Activated CD4-positive, alpha-beta memory T cell treated with anti-CD3 and anti-CD28 coated beads for 36 hours (primary cell): ENCODE results near the gene GBP1. TPM values are rescaled to one million over a fixed set of nuclear protein-coding genes. Genes with fewer than 3 reads are reported as not detected.

Source experiments
- CTCF ChIA-PET: fragments of 350-600 bp; sonication (Branson Sonifier 250); formaldehyde crosslinking; loops from one replicate; lab custom pipeline; 2021; ENCODE audit warnings: antibody characterized with exemption, inconsistent platforms; lab: Charles Lee
- POLR2A ChIA-PET: fragments of 350-600 bp; sonication (Branson Sonifier 250); formaldehyde crosslinking; loops from one replicate; lab custom pipeline; 2021; ENCODE audit warnings: antibody characterized with exemption; lab: Charles Lee
- DNase-seq: peaks from one replicate; pipeline ENCODE4 v3.0.0-alpha.2; 2020
- H3K27ac Mint-ChIP-seq: one replicate; pipeline ENCODE4 v1.8.0; 2021; ENCODE audit warnings: mixed read lengths
- H3K27me3 Mint-ChIP-seq: one replicate; pipeline ENCODE4 v1.8.0; 2021; ENCODE audit warnings: mixed read lengths
- H3K36me3 Mint-ChIP-seq: one replicate; pipeline ENCODE4 v1.8.0; 2021; ENCODE audit warnings: mixed read lengths
- H3K4me1 Mint-ChIP-seq: one replicate; pipeline ENCODE4 v1.8.0; 2021; ENCODE audit warnings: low read depth, mixed read lengths
- H3K4me3 Mint-ChIP-seq: one replicate; pipeline ENCODE4 v1.8.0; 2021; ENCODE audit warnings: mild to moderate bottlenecking, mixed read lengths
- H3K9me3 Mint-ChIP-seq: one replicate; pipeline ENCODE4 v1.8.0; 2021; ENCODE audit warnings: mixed read lengths
- intact Hi-C: fragments of 100-400 bp; cut with micrococcal nuclease; formaldehyde crosslinking; loops from one replicate; pipeline ENCODE4 v1.15.1; 2023
- total RNA-seq, 2 experiments: library from RNA; stranded (reverse); gene quantifications; one replicate each; pipeline ENCODE4 v1.2.3, GENCODE V29; 2021

Gene GBP1, protein sequence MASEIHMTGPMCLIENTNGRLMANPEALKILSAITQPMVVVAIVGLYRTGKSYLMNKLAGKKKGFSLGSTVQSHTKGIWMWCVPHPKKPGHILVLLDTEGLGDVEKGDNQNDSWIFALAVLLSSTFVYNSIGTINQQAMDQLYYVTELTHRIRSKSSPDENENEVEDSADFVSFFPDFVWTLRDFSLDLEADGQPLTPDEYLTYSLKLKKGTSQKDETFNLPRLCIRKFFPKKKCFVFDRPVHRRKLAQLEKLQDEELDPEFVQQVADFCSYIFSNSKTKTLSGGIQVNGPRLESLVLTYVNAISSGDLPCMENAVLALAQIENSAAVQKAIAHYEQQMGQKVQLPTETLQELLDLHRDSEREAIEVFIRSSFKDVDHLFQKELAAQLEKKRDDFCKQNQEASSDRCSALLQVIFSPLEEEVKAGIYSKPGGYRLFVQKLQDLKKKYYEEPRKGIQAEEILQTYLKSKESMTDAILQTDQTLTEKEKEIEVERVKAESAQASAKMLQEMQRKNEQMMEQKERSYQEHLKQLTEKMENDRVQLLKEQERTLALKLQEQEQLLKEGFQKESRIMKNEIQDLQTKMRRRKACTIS
- total RNA-seq, result 10 to 100 TPM; 66.9 to 67.9 TPM

GRCh38 chr1:89065079-89065868 lies at the start of gene GBP1:
Gene GBP1 (minus strand): TSS chr1:89065208. CDS start chr1:89063234, 1,974 bp downstream.
- Mint-ChIP-seq H3K9me3 (no peaks in the 10 kb centered on the region), H3K36me3 (peaks cover 21% of the 10 kb centered on the region), H3K4me1 (peaks cover 56% of the 10 kb centered on the region), H3K27me3 (no peaks in the 10 kb centered on the region), H3K27ac (peak within 1 kb of the TSS; percentile 91), H3K4me3 (peak within 1 kb of the TSS; percentile 87)
- CTCF ChIA-PET, result interaction anchor here (0.9 to 2.3 kb wide), 8 partner anchors 19 to 418 kb away, joined by 3 to 10 read pairs (median 4); partner anchors contain the start of gene GBP3
- DNase-seq, result no peak
- intact Hi-C loops, result loop anchor here (1.0 to 5.0 kb wide), 5 partner anchors 24 to 133 kb away; partner anchors contain the start of genes GBP2, GBP3 and GBP4
- POLR2A ChIA-PET, result interaction anchor here (0.7 to 1.8 kb wide), 9 partner anchors 19 to 234 kb away, joined by 3 to 8 read pairs (median 4); partner anchors contain the start of gene GBP4

GRCh38 chr1:89114662-89115061 lies 49.7 kb upstream of the GBP1 start:
- no peaks in the 10 kb centered on the region for H3K9me3 Mint-ChIP-seq
- H3K4me1 Mint-ChIP-seq, result peaks cover 45% of the 10 kb centered on the region
- H3K4me3 Mint-ChIP-seq, result no peak overlapping the region
- H3K36me3 Mint-ChIP-seq, result peaks cover 73% of the 10 kb centered on the region
- no peak for DNase-seq
- ChIA-PET POLR2A (interaction anchor here (1.9 kb wide), 1 partner anchor 11 kb away, joined by 7 read pairs; the partner anchor contains the start of gene GBP2), CTCF (no interaction called here)
- H3K27me3 Mint-ChIP-seq, result no peaks in the 10 kb centered on the region
- peak overlapping the region; percentile 23 for H3K27ac Mint-ChIP-seq
- intact Hi-C loops, result no loop called here

GRCh38 chr1:89112871-89113613 lies 48.0 kb upstream of the GBP1 start:
- Mint-ChIP-seq H3K9me3 (no peaks in the 10 kb centered on the region), H3K4me1 (peaks cover 48% of the 10 kb centered on the region), H3K4me3 (no peak overlapping the region), H3K36me3 (peaks cover 88% of the 10 kb centered on the region), H3K27me3 (no peaks in the 10 kb centered on the region), H3K27ac (no peak overlapping the region)
- ChIA-PET CTCF (no interaction called here), POLR2A (interaction anchor here (1.2 kb wide), 1 partner anchor 10 kb away, joined by 3 read pairs; no protein-coding TSS in a partner anchor)
- DNase-seq, result no peak
- intact Hi-C loops, result no loop called here

GRCh38 chr1:89104687-89105086 lies 39.7 kb upstream of the GBP1 start:
- POLR2A ChIA-PET, result no interaction called here
- Mint-ChIP-seq H3K4me1 (peaks cover 54% of the 10 kb centered on the region), H3K9me3 (no peaks in the 10 kb centered on the region), H3K27me3 (no peaks in the 10 kb centered on the region), H3K27ac (peak overlapping the region; percentile 69), H3K4me3 (no peak overlapping the region), H3K36me3 (peaks cover 66% of the 10 kb centered on the region)
- no peak for DNase-seq
- CTCF ChIA-PET, result no interaction called here
- intact Hi-C loops, result loop anchor here (1.0 to 5.0 kb wide), 2 partner anchors 22 to 37 kb away; partner anchors contain the start of genes GBP1 and GBP2

DNA sequence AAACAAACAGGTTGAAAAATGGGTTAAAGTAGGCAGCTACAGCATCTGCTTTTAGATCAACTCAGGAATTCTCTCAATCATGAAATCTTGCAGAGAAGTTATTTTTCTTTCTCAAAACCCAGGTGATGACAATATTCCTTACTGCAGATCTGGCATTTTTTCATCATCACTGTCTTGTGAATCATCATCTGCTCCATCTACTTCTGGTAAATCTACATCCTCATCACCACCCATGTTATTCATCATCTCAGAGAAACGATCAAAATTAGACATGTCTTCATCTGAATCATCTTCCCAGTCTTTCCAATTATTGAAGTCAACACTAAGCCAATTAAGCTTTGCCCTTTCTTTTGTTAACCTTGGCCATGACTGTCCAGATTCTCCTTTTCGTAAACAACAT lies 39.1 kb upstream of the GBP1 start:
- peaks cover 61% of the 10 kb centered on the region for H3K36me3 Mint-ChIP-seq
- no peak for DNase-seq
- no peaks in the 10 kb centered on the region for H3K9me3 Mint-ChIP-seq
- no peaks in the 10 kb centered on the region for H3K27me3 Mint-ChIP-seq
- H3K27ac Mint-ChIP-seq, result peak overlapping the region; percentile 69
- ChIA-PET POLR2A (interaction anchor here (1.0 kb wide), 1 partner anchor 95 kb away, joined by 3 read pairs; the partner anchor contains the start of gene GBP4), CTCF (no interaction called here)
- intact Hi-C loops, result loop anchor here (1.0 to 5.0 kb wide), 2 partner anchors 22 to 37 kb away; partner anchors contain the start of genes GBP1 and GBP2
- H3K4me1 Mint-ChIP-seq, result peaks cover 52% of the 10 kb centered on the region
- H3K4me3 Mint-ChIP-seq, result no peak overlapping the region

DNA sequence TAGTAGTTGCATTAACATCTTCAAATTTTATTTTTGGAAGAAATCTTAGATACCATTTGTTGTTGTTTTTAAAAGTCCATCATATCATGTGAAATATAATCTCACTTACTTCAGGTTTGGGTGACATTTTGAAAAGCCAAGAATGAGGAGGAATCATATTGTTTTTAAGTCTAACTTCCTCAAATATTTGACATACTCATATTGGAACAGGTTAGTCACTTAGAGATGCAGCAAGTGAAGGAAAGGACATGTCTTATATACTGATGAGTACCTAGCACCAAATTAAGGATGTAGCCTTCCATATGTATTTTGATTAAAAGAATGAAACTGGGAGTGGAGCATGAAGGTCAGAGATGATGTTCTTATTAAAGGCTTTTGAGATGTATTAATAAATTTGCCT lies 37.0 kb upstream of the GBP1 start:
- H3K27me3 Mint-ChIP-seq, result no peaks in the 10 kb centered on the region
- peaks cover 4% of the 10 kb centered on the region for H3K9me3 Mint-ChIP-seq
- peak overlapping the region; percentile 23 for H3K27ac Mint-ChIP-seq
- H3K4me1 Mint-ChIP-seq, result peaks cover 41% of the 10 kb centered on the region
- H3K36me3 Mint-ChIP-seq, result peaks cover 43% of the 10 kb centered on the region
- DNase-seq, result no peak
- ChIA-PET CTCF (no interaction called here), POLR2A (no interaction called here)
- no peak overlapping the region for H3K4me3 Mint-ChIP-seq
- intact Hi-C loops, result loop anchor here (5.0 kb wide), 1 partner anchor 35 kb away; the partner anchor contains the start of gene GBP1

DNA sequence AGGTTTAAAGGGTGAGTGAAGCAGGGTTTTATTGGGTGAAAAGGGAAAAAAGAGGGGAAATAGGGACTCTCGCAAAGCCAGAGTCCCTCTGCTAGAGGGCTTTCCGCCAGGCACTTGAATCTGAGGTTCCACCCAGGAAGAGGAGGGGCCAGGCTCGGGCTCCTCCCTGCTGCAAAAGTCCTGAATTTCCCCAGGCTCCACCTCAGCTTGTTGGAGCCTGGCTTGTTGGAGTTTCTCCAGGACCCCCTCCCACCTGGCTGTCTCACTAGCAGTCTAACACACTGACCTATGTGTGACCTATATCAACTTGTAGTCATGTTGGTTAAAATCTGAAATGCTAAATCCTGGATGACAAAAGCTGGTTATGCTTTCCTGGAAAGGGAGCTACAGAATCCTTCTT lies 35.4 kb upstream of the GBP1 start:
- H3K4me3 Mint-ChIP-seq, result no peak overlapping the region
- H3K36me3 Mint-ChIP-seq, result peaks cover 31% of the 10 kb centered on the region
- no peaks in the 10 kb centered on the region for H3K27me3 Mint-ChIP-seq
- H3K4me1 Mint-ChIP-seq, result peaks cover 26% of the 10 kb centered on the region
- no peak for DNase-seq
- CTCF ChIA-PET, result interaction anchor here (1.4 kb wide), 1 partner anchor 101 kb away, joined by 3 read pairs; no protein-coding TSS in a partner anchor
- POLR2A ChIA-PET, result no interaction called here
- peaks cover 17% of the 10 kb centered on the region for H3K9me3 Mint-ChIP-seq
- intact Hi-C loops, result loop anchor here (5.0 kb wide), 1 partner anchor 33 kb away; the partner anchor contains the start of gene GBP1
- no peak overlapping the region for H3K27ac Mint-ChIP-seq

GRCh38 chr1:89098857-89099256 lies 33.8 kb upstream of the GBP1 start:
- no peak overlapping the region for H3K4me3 Mint-ChIP-seq
- POLR2A ChIA-PET, result no interaction called here
- H3K36me3 Mint-ChIP-seq, result peaks cover 15% of the 10 kb centered on the region
- intact Hi-C loops, result no loop called here
- DNase-seq, result no peak
- H3K27me3 Mint-ChIP-seq, result no peaks in the 10 kb centered on the region
- peaks cover 11% of the 10 kb centered on the region for H3K4me1 Mint-ChIP-seq
- no peak overlapping the region for H3K27ac Mint-ChIP-seq
- peaks cover 17% of the 10 kb centered on the region for H3K9me3 Mint-ChIP-seq
- CTCF ChIA-PET, result no interaction called here

- CTCF ChIA-PET, result no interaction called here
- peaks cover 17% of the 10 kb centered on the region for H3K9me3 Mint-ChIP-seq
- no peak overlapping the region for H3K27ac Mint-ChIP-seq
- intact Hi-C loops, result no loop called here
- H3K4me3 Mint-ChIP-seq, result no peak overlapping the region
- H3K4me1 Mint-ChIP-seq, result peaks cover under 1% of the 10 kb centered on the region
- DNase-seq, result no peak
- H3K27me3 Mint-ChIP-seq, result no peaks in the 10 kb centered on the region
- H3K36me3 Mint-ChIP-seq, result peaks cover 6% of the 10 kb centered on the region
- POLR2A ChIA-PET, result no interaction called here
These were observed 30.7 kb upstream of the GBP1 start for GRCh38 chr1:89095737-89096136.

GRCh38 chr1:89089962-89090361 lies 25.0 kb upstream of the GBP1 start:
- H3K27me3 Mint-ChIP-seq, result no peaks in the 10 kb centered on the region
- H3K36me3 Mint-ChIP-seq, result no peaks in the 10 kb centered on the region
- H3K9me3 Mint-ChIP-seq, result no peaks in the 10 kb centered on the region
- POLR2A ChIA-PET, result no interaction called here
- H3K27ac Mint-ChIP-seq, result no peak overlapping the region
- no peak for DNase-seq
- CTCF ChIA-PET, result interaction anchor here (1.0 kb wide), 1 partner anchor 268 kb away, joined by 3 read pairs; no protein-coding TSS in a partner anchor
- peaks cover 7% of the 10 kb centered on the region for H3K4me1 Mint-ChIP-seq
- intact Hi-C loops, result loop anchor here (5.0 kb wide), 1 partner anchor 362 kb away; no protein-coding TSS in a partner anchor
- no peak overlapping the region for H3K4me3 Mint-ChIP-seq

GRCh38 chr1:89088572-89088971 lies 23.6 kb upstream of the GBP1 start:
- no peak for DNase-seq
- Mint-ChIP-seq H3K4me1 (peaks cover 7% of the 10 kb centered on the region), H3K36me3 (no peaks in the 10 kb centered on the region), H3K27me3 (no peaks in the 10 kb centered on the region), H3K4me3 (no peak overlapping the region), H3K9me3 (no peaks in the 10 kb centered on the region), H3K27ac (no peak overlapping the region)
- CTCF ChIA-PET, result interaction anchor here (0.9 kb wide), 1 partner anchor 270 kb away, joined by 3 read pairs; no protein-coding TSS in a partner anchor
- POLR2A ChIA-PET, result no interaction called here
- intact Hi-C loops, result loop anchor here (5.0 kb wide), 1 partner anchor 364 kb away; no protein-coding TSS in a partner anchor
